NCI-H748 treated with DMSO at 0.1 percent for 48 hours (cell line): ENCODE data around the gene BLOC1S2.
"Not testable (repeated sequence)": the region's sequence is repeated elsewhere in the genome, so short reads cannot be mapped to it uniquely, and the experiment has no call there.

ENCODE experiments used
- DNase-seq: peaks from one replicate; lab custom pipeline; 2025; lab: John Stamatoyannopoulos, UW

BLOC1S2 gene

GRCh38 chr10:100291356-100291755 lies 4.9 kb upstream of the BLOC1S2 start:
- DNase-seq, result no peak

- DNase-seq, result no peak
Measured at GRCh38 chr10:100289641-100290040, 3.2 kb upstream of the BLOC1S2 start.

- no peak for DNase-seq
Measured at GRCh38 chr10:100288196-100288595, 1.7 kb upstream of the BLOC1S2 start.

GRCh38 chr10:100287756-100288155 lies 1.3 kb upstream of the BLOC1S2 start:
- DNase-seq, result no peak

GRCh38 chr10:100285326-100285725 lies 1.2 kb downstream of the BLOC1S2 start:
- not testable (repeated sequence) for DNase-seq

GRCh38 chr10:100282907-100283306 lies 3.6 kb downstream of the BLOC1S2 start:
- DNase-seq, result no peak

- not testable (repeated sequence) for DNase-seq
Measured at GRCh38 chr10:100276971-100277370, 9.5 kb downstream of the BLOC1S2 start.

- DNase-seq, result peak; percentile 52
Measured at GRCh38 chr10:100267239-100268104, 19.0 kb downstream of the BLOC1S2 start, which contains the start of gene CWF19L1. TSS of gene CWF19L1 (minus strand) at chr10:100267638. CDS start at chr10:100267593, 45 bp downstream.

GRCh38 chr10:100265821-100266485 lies 20.5 kb downstream of the BLOC1S2 start:
- no peak for DNase-seq

- no peak for DNase-seq
Measured at GRCh38 chr10:100254191-100254590, 32.3 kb downstream of the BLOC1S2 start.

- DNase-seq, result no peak
Measured at GRCh38 chr10:100253041-100253440, 33.4 kb downstream of the BLOC1S2 start.

GRCh38 chr10:100248820-100249219 lies 37.7 kb downstream of the BLOC1S2 start:
- DNase-seq, result no peak

GRCh38 chr10:100245484-100246220 lies 40.8 kb downstream of the BLOC1S2 start:
- DNase-seq, result no peak

GRCh38 chr10:100239851-100240250 lies 46.6 kb downstream of the BLOC1S2 start:
- DNase-seq, result no peak

- DNase-seq, result no peak
Measured at GRCh38 chr10:100238429-100238828, 48.1 kb downstream of the BLOC1S2 start.

- no peak for DNase-seq
Measured at GRCh38 chr10:100232101-100232500, 54.4 kb downstream of the BLOC1S2 start.

GRCh38 chr10:100229819-100230422 lies 56.6 kb downstream of the BLOC1S2 start:
- no peak for DNase-seq

GRCh38 chr10:100223879-100224278 lies 62.6 kb downstream of the BLOC1S2 start:
- no peak for DNase-seq
